Germinal center (tissue), 1 donor: Measurements from ENCODE around the gene FAM120A.
A peak's percentile ranks its signal among the peaks of the same experiment; 100 is the strongest.

Experiments used
- DNase-seq: peaks from one replicate; pipeline ENCODE4 v3.0.0; 2012; ENCODE audit warnings: mixed read lengths, low spot score

Gene FAM120A

DNA sequence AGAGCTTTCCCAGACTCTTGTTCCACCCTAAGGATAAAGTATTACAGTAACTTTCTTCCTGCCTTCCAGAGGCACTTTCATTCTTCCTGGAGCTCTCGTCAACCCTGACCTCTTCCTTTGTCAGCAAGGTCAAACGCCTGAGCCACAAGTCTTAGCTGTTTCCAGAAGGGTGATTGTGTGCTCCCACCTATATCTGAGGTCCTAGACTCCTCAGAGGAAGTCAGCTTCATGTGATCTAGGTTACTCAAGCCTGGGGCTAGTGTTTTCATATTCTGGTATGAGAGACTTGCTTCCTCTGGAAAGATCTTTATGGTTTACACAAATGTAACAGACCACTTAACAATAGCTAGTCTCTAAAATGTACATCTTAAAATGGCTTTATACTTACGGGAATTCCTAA lies 5.4 kb upstream of the FAM120A start:
- DNase-seq: no peak

DNA sequence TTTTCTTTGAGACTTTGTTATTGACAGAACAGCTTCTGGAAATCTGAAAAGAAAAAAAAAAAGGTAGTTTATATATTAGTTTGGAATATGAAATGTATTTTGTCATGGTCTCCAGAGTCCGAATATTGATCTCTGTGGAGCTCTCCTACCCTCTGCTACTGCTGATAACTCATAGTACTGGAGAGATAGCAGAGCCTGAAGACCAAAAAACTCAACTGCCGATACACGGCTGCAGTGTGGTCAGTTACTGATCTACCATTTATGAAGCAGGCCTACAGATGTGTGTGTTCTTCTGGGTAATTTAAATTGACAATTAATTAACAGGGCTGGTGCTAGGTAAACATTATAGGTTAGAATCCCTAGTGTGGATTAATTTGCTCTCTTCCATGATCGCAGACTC lies 3.8 kb upstream of the FAM120A start:
- DNase-seq: no peak

DNA sequence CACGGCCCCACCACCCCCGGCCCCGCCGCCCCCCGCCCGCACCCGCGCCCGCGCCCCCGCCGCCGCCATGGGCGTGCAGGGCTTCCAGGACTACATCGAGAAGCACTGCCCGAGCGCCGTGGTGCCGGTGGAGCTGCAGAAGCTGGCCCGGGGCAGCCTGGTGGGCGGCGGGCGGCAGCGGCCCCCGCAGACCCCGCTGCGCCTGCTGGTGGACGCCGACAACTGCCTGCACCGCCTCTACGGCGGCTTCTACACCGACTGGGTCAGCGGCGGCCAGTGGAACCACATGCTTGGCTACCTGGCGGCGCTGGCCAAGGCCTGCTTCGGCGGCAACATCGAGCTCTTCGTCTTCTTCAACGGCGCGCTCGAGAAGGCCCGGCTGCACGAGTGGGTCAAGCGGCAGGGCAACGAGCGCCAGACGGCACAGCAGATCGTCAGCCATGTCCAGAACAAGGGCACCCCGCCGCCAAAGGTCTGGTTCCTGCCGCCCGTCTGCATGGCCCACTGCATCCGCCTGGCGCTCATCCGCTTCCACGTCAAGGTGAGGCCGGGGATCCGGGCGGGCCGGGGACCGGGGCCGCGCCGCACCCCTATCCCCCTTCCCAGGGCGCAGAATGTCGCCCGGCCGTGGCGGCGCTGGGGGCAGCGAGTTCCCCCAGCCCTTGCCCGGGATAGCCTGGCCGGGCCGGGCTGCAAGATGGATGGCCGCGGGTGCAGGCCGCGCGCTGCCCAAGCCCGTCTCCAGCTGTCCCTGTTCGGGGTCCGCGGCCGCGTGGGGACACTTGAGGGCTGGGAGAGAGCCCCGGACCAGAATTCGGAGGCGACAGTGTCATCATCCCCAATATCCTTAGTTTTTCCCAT lies 594 bp downstream of the FAM120A start:
- peak; percentile 44 for DNase-seq

DNA sequence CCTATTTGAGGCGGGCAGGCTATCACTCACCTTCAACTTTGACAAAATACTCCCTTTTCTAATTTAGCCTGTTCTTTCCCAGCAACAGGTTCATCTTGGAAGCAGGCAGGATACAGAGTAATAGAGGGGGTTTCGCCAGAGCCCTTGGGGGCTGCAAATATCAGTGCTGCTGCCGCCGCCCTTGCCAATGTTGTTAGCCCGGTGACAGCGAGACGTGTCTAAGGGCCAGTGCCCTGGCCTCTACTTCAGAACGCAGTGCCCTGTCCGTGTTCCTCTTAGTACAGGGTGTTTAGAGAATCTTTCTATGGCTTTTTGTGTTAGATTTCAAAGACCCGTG lies 1.2 kb downstream of the FAM120A start:
- peak; percentile 15 for DNase-seq

DNA sequence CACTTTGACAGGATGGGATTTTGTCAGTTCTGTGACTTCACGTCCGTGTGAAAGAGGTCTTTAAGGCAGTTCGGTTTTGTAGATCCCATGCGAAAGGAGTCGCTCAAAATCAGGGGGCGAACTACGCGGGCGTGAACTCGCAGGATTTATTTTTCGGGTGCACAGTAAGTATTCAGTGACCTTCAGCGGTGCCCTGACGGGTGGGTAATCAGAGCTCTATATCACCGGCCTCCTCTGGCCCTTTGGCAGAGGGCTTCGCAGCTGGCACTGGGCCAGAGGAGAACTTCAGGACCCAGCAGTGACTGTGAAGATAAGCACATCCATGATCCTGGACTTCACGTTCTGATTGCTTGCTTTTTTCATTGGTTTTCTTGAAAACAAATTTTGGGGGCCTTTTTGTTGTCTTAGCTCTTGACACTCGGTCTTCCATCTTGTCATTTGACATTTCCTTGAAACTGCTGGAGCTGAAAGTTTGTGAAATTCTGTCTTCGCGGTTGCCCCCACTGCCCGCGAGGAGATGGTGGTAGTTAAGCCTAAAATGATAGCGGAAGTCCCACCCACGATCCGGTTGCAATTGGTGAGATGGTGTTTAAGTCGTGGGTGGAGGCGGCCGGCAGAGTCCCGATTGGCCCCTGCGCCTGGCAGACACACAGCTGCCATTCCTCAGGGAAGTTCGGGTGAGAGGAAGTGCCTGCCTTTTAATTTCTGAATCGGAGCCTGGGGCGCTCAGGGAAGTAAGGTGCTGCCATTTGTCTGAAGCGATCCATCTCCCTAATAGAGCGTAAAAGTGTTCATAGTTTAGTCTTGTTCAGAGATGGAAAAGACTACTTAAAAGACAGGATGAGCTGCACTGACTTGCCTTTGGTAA lies 1.8 kb downstream of the FAM120A start, which contains the start of gene FAM120AOS:
Gene FAM120AOS (minus strand): TSS at position 535 of the 868 bp plus-strand sequence. CDS start 872 bp downstream, outside the sequence.
- DNase-seq: peak; percentile 88

DNA sequence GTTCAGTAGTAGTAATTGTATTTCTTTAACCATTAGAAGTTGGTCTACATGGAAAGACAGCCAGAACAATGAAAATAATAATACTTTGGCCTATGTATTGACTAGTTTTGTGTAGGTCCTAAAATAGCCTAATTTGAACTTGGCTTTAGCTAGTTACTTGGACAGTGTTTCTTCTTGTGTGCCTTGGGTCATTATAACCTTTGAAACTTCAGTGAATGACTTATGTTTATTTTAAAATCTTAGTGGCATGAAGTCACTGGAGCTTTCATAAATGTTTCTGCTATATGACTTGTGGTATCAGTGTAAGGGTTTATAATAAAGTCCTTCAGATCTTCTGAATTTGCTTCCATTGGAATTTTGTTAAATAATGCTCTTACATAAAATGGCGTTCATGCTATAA lies 4.5 kb downstream of the FAM120A start:
- no peak for DNase-seq

DNA sequence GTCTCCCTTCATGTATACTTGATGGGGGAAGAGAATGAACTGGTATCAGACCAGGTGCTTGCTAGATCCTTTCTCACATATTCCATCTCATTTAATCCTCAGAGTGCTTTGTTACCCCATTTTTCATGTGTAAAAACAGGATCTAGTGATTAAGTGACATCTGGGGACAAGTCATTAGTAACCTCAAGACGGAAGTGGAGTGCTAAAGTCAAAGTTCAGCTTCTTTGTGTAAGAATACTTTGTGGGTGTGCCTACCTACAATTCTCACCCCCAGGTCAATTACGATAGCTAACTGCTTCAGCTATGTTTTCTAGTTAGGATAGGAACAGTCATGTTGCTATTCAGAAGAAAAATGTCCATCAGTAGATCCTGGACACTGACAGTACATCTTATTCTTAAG lies 5.0 kb downstream of the FAM120A start:
- DNase-seq: no peak

DNA sequence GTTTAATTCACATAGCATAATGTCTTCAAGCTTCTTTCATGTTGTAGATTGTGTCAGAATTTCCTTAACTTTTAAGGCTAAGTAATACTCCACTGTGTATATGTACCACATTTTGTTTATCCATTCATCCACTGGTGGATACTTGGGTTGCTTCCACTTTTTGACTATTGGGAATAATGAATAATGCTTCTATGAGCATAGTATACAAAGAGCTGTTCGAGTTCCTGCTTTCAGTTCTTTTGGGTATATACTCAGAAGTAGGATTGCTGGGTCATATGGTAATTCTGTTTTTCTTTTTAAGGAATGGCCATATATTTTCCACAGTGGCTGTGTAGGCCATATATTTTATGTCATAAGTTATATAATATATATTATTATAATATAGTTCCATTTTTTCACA lies 5.5 kb downstream of the FAM120A start:
- DNase-seq: no peak

DNA sequence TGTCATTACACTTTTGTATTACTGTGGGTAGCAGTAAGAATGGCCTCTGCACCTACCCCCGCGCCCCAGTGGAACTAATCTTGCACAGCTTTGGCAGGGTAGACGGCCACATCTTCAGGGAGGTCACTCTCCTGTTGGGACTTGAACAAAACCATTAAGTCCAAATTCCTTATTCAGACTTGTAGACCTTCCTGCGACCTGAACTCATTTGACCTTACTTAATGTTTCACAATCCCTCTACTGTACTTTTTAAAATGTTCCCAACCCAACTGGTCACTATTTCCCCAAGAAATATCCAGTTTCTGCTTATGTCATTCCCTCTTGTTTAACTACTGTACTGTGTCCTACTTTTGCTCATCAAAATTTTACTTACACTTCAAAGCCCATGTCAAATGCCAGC lies 7.2 kb downstream of the FAM120A start:
- DNase-seq: no peak

DNA sequence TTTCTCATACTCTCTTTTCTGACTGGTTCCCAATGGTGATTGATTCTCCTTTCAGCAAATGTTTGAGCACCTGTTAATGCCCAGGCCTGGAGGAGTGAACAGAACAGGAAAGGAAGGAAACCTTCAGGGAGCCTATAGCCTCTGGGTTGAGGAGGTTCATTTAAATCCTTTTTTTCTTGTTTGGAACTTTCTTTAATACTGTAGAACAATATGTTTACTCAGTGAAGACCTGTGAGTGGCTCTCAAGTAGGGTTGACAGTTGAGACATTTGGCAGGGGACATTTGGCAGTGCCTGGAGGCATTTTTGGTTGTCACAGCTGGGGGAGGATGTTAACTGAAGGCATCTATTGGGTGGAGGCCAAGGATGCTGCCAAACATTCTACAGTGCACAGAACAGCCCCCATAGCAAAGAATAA lies 8.0 kb downstream of the FAM120A start:
- no peak for DNase-seq

DNA sequence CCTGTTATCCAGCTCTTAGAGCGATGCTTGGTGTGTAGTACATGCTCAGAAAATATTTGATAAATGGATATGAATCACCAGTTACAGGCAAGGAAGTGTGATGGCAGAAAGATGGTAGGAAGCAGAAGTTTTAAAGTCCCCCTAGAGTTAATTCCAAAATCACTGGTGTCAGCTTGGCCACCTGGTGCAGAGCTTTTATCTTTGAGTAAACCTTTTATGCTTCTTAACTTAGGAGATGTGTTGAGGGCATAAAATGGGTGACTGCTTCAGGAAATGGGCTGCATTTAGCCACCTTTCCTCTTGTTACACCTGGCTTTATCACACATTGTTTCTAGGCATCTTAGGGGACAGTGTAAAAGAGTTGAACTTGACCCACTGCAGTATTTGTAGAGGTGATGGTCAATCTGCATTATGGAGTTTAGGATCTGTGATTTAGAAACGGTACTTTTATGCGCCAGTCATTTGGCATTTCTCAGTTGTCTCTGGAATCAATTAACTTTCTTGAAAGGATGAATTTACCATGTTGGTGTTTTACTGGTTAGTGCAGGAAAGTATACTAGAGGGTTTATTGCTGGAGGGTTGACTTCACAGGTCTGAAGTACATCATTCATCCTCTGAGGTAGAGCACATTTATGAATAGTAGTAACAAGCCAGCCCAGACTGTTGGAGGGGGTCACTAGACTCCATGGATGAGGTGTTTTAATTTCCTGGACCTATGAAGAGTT lies 9.4 kb downstream of the FAM120A start:
- no peak for DNase-seq

DNA sequence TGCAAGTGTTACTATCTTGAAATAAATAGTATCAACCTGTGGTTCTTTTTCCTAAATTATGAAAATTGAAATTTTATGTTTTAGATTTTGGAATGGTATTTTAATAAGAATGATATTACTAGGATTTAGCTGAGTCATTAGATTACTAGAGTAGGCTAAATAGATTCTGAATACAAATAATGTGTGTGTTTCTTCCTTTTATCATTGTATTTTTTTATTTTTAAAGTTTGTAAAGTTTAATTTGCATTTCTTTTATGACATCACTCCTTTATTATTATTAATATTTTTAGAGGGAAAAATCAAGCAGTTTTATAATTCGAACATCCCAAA lies 9.9 kb downstream of the FAM120A start:
- DNase-seq: no peak

DNA sequence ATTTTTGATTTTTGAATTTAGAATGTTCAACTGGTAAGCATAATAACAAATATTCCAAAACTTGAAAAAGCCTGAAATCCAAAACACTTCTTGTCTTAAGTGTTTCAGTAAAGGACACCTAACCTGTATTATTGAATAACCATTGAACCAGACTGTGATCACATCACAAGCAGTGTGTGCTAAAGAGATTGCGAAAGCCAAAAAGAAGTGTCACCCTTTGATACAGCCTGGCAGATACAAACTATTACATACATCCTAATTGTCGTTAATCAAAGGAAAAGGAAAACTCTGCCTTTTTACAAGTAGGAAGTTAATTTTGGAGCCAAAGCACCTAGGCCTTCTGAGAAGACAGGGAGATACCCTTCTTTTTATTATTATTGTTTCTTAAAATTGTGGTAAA lies 10.3 kb downstream of the FAM120A start:
- DNase-seq: no peak

DNA sequence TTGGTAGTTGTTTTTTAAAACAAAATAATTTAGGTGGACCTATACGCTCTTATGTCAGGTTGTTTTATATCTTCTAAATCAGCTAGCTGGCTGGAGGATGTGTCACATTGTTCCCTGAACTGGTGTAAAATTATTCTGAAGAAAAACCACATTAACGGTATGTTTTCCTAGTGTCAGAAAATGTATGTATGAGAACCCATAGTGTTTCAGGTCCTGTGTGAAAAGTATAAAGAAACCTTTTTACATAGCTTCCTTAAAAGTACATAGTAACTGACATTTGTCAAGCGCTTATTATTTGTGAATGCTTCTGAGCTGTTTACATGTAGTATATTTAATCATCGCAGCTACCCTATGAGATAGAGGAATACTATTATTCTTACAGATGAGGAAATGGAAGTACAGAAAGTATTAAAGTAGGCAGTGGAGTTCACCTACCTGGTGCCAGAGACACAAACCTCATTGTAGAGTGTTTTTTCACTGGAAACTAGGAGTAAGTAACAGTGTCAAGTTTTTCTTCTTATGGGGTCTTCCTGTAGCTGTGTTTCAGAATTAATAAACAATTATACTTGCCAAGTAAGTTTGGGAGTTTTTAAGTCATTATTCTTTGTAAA lies 12.3 kb downstream of the FAM120A start:
- no peak for DNase-seq

DNA sequence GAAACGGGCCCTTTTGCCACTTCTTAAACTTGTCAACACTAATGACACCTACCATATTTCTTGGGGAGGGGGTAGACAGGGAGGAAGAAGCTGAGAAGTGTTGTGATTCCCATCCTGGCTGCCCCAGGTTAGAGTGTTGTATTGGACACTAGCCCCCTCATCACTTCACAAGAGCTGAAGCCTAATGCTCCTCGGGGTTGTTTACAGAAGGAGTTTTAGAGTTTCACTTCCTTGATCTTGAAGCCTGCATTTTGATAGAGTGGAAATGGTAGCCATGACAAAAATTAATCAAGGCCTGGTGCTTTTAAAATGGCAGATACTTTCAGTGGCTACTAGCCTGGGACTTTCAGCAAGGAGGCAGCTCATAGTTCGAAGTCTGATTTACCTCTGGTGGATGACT lies 12.9 kb downstream of the FAM120A start:
- peak; percentile 63 for DNase-seq

DNA sequence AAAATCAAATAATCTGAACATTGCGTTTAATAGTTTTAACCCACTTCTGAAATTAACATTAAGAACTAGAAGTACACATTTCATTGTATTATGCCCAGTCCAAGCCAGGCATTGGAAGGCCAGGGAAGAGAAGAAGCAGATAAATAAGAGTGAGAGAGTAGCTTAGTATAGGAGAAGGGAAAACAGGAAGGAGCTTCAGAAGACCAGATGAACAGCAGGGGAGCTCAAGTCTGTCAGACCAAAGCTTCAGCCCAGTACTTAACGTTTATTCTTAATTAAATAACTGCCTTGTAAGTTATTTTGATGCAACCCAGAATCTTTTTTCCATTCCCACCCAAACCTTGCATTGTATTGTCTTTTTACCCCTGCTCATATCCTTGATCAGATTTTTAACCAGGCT lies 13.4 kb downstream of the FAM120A start:
- no peak for DNase-seq

DNA sequence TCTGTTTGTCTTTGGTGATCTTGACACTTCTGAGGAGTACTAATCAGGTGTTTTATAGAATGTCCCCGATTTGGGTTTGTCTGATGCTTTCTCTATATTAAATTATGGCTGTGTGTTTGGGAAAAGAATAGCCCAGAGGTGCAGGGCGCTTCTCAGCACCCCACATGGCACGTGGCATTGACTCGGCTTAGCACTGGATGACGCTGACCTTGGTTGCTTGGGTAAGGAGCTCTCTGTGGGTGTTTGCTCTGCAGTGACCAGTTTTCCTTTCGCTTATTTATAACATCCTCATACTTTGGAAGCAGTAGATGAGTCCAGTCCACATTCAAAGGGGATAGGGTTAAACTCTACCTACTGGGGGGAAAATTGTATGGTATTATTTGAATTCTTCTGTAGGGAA lies 14.4 kb downstream of the FAM120A start:
- DNase-seq: no peak

DNA sequence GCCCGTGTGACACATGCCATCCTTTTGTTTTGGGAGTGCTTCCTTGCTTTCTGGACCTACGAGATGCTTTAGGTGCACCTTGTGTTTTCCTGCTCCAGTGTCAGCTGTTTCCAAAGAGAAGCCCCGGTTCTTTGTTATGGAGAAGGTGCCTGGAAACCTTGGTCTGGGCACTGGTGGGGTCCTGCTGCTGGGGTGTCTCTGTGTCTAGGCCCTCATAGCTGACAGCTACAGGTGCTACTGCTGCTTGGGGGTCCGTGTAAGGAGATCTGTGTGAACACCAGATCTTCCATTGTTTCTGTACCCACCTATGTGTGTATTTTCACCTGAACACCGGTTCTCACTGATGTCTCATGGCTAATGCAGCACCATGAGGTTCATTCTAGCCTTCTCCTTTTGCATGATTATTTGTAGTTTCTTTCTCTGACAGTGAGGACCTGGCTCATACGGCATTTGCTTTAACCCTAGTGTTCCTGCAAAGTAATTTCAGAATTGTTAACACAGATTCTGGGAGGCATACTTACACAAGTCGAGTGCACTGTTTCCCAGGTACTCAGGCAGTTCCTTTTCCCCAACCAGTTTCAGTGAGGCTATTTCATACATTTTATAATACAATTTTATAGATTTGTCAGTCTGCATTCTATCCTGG lies 15.1 kb downstream of the FAM120A start:
- DNase-seq: no peak

DNA sequence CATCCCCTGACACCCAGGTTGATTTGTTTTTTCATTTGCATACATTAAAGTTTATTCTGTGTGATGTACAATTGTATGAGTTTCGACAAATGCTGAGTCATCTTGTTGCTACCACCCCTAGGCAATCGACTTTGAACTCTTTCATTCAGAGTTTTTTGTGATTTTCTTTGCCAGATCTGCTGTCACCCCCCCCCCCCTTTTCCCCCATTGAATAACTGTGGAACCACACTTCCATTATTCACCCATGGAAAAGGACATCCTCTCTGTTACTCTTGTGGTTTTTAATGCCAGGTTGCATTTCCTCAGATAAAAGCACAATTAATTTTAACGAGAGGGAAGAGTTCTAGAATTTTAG lies 15.6 kb downstream of the FAM120A start:
- DNase-seq: no peak

DNA sequence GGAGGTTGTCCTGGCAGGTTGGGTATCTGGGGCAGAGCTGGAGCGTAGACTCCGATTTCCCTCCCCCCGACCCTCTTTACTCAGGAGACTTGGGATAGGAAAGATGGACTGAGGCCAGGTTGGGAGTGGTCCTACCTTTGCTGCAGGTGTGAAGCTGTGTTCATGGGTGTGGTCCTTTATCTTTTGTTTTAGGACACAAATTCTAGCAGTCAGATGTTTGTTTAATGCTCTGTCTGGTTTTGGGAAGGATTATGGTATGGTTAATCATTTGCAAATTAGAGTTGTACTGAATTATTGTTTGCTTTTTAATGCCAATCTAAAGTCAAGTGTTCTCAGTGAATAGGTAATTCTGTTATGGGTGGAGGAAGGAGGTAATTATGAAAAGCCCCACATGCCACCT lies 16.0 kb downstream of the FAM120A start:
- DNase-seq: no peak

DNA sequence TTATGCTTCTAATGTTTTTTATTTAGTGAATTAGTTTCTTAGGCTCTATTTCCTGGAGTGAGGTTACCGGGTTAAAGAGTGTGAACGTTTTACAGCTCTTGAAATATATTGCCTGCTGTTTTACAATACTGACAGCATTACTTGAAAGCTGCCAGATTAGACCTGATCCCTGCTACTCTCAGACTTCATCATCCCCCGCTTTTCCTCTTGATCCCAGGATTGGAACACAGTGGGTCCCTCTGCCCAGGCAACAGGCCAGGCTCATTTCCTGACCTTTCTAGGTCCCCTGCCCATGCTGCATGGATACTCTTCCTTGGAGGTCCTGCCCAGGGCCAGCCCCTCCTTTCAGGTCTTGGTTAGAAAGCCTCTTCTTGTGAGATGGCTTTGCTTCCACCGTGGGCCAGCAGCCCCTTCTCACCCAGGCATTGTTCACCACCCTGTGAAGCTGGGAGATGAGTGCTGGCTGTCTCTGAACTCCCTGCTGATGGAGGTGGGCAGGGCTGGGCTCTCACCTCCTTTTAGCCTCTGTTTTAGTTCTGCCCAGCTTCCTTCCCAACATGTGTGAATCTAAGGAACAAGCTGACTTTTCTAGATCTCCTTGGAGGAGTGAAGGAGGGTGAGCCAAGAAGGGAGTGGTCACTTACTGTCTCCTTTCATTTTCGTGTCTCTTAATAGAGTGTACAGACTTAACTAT lies 17.4 kb downstream of the FAM120A start:
- DNase-seq: no peak
